ENCODE data around the gene NANOG.
"Not testable (repeated sequence)": the region's sequence is repeated elsewhere in the genome, so short reads cannot be mapped to it uniquely, and the experiment has no call there.

NANOG gene

DNA sequence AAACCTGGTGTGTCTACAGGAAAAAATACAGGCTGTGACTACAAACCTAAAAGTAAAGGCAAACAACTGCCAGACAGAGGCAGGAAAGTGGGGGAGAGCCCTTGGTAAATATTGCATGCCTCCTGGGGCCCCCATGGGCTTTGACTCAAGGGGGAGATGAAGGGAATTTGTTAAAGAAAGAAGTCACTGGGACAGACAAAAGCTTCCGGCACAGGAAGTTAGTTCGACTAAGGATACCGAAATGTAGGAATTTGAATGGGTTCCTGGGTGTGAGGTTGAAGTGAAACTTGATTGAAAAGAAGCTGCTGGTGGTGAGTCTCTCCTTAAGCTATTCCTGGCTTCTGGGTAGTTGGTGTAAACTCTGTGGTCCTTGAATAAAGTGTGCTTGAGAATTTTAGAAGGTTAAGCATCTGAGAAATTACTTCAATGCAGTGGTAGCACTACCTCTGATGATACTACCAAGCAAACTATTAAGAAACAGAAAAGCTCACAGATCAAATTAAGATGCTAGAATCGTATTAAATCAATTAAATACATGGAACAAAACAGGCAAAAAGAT is 9.6 kb downstream of the NANOG start:
- in situ Hi-C loops (cut with MboI; ENCODE audit: low sequenced_read_pairs) = not testable (repeated sequence)

DNA sequence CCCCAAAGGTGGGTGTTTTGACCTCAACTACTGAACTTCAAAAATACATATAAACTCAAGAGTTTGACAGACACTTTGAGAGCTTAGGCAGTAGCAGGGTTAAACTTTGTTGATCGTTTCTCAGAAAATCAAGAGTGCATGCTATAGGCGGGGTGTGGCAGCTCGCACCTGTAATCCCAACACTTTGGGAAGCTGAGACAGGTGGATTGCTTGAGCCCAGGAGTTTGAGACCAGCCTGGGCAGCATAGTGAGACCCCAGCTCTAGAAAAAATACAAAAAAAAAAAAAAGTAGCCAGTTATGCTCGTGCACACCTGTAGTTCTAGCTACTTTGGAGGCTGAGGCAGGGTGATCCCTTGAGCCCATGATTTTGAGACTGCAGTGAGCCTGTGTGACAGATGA is 12.3 kb downstream of the NANOG start:
- in situ Hi-C loops (cut with MboI; ENCODE audit: low sequenced_read_pairs) = no loop called here

DNA sequence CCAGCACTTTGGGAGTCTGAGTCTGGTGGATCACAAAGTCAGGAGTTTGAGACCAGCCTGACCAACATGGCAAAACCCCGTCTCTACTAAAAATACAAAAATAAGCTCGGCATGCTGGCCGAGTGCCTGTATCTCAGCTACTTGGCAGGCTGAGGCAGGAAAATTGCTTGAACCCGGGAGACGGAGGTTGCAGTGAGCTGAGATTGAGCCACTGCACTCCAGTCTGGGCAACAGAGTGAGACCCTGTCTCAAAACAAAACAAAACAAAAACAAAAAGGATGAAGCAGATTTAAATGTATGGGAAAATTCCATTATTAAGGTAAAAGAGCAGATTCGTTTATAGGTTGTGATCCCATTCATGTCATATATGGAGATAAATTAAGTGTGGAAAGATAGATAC is 17.1 kb downstream of the NANOG start:
- in situ Hi-C loops (cut with MboI; ENCODE audit: low sequenced_read_pairs) = not testable (repeated sequence)

DNA sequence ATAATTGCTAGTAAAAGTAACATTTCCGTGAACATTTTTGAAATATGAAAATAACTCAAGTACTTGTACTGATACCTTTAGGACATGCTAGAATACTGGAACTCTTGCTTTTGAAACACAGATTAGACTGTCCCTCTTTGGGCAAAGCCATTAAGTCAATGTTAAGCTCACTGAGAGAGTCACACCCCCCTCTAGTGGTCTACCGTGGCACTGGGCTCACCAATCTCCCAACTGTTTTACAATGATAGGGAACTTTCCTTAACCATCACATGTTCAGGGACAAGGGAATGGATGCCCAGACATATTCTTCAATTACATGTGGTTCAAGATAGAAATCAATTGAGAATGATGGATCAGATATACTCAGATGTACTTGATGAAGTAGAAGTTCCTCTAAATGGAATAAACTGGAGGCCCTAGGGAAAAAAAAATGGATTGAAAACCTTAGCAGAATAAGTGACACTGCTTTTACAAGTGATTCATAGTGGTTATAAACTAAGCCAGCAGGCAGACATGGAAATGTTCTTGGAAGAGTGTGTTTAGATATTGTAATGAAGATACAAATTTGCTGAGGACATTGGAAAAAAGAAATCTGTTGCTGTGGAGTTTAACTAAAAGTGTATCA is 17.8 kb downstream of the NANOG start:
- in situ Hi-C loops (cut with MboI; ENCODE audit: low sequenced_read_pairs) = no loop called here

DNA sequence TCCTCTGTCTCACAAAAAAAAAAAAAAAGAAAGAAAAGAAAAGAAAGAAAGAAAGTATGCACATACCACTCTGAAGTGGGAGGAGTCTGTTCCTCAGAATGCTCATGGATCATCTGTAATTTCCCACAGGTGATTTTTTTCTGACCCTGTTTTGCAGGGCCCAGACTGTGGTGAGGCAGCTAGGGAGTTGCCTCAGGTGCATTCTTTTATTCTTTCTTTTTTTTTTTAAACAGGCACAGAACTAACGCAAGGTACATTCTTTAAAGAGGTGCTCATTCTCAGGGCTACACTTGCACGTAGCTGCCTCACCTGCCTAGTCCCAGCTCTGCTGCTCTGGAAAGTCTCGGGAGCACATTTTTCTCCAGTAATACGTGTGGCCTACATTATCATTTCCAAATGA is 36.6 kb downstream of the NANOG start:
- in situ Hi-C loops (cut with MboI; ENCODE audit: low sequenced_read_pairs) = not testable (repeated sequence)

DNA sequence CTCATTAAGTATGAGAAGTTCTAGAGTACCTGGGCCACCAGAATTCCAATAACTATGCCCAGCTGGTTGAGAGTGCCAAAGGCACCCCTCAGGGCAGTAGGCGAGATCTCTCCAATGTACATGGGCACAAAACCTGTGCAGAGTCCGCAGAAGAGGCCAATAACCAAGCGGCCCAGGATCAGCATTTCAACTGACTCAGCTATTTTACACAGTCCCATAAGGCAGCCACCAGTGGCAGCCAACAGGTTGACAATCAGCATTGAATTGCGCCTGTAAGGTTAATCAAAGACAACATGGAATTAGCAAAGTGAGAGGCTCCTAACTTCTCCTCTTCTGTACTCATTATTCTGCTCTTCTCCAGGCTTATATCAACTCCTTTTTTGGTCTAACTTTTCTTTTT is 40.5 kb downstream of the NANOG start:
- in situ Hi-C loops (cut with MboI; ENCODE audit: low sequenced_read_pairs) = not testable (repeated sequence)

DNA sequence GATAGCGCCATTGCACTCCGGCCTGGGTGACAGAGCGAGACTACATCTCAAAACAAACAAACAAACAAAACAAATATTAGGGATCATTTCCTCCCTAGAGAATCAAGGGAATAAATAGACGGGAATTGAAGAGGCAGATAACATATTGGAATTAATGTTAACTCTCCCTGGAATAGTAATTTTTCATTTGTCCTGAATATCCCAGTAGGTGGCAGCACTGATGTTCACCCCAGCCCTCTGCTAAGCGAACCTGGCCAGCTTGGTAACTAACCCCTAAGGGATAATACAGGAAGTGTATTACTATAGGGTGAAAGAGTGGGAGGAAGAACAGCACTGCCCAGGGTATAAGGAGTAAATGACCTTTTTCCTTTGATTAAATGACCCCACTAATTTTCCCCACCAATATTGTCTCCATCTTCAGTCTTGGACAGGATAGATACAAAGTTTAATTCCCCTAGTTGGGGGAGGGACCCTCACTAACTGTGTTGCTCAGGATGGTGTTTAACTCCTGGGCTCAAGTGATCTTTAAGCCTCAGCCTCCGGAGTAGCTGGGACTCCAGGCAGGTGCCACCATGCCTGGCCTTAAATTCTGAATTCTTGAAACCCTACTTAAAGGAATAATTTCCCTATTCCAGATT is 43.0 kb downstream of the NANOG start:
- in situ Hi-C loops (cut with MboI; ENCODE audit: low sequenced_read_pairs) = no loop called here

DNA sequence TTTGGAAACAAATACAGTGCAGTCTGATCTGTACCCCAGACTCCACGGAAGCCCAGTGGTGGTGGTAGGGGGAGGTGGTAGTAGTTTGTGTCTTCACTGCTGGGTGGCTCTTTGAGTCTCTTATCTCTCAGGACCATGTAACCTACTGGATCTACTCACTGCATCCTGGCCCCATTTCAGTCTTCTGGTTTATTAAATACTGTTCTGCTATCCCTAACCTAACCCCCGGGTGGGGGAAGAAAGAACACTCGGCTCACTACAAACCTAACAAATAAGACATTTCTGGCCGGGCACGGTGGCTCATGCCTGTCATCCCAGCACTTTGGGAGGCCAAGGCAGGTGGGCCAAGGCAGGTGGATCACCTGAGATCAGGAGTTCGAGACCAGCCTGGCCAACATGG is 44.0 kb downstream of the NANOG start:
- in situ Hi-C loops (cut with MboI; ENCODE audit: low sequenced_read_pairs) = not testable (repeated sequence)

DNA sequence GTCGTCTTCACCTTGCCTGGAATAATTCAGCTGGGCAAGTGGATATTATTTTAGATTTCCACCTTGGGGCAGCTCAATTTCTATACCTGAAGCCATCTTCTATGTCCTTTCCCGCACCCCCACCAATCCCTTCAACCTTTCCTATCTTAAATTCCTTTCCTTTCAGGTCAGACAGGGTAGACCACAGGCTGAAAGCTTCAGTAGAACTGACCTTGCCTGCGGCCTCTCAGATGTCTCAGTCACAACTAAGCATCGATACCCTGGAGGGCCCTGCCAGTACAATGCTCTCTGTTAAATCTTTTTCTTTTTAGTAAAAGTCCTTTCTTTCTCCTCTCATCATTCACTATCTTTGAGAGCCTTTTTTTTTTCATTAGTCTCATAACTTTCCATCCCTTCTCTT is 44.6 kb downstream of the NANOG start:
- in situ Hi-C loops (cut with MboI; ENCODE audit: low sequenced_read_pairs) = no loop called here

DNA sequence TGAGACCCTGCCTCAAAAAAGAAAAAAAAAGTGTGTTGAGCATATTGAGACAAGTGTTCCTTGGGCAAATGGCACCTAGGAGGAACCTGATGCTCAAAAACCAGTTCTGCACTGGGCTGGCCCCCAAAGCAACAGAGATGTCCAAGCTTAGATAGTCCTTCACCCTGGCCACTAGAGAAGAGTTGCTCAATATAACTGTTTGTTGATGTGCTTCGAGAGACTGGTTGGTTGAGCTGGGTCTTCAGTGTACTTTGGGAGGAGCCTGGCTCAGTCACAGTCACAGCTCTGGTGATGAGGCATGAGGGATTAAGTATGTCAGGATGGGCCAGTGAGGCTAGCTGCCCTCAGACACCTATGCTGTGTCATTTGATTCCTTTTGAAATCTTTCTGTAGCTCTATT is 45.5 kb downstream of the NANOG start:
- in situ Hi-C loops (cut with MboI; ENCODE audit: low sequenced_read_pairs) = no loop called here

DNA sequence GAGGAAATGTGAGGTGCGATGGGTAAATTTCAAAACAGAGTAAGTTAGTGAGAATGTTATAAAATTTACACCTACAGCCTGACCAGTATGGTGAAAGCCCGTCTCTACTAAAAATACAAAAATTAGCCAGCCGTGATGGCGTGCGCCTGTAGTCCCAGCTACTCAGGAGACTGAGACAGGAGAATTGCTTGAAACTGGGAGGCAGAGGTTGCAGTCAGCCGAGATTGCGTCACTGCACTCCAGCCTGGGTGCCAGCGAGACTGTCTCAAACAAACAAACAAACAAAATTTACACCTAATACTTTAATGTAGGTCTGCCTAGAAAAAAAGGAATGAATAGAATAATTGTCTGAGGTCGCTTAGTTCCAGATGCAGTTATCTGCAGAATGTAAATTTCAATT is 45.9 kb downstream of the NANOG start:
- in situ Hi-C loops (cut with MboI; ENCODE audit: low sequenced_read_pairs) = no loop called here

DNA sequence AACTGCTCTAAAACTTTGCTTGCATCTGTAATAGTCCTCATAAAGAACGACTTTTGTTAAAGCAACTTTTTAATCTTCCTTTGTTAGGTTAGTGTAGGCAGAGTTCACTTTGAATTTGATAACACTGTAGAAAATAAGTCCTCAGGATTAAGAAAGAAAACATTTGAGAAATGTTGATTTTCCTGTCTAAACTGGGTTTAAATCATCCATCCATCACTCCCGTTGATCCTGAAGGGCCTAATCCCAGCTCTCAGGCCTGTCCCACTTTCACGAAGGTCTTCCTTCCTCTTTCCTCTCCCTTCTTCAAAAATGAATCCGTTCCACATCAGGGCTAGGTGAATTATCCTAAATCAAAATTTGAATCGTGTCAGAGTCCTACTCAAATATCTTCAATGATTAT is 46.6 kb downstream of the NANOG start:
- in situ Hi-C loops (cut with MboI; ENCODE audit: low sequenced_read_pairs) = no loop called here

DNA sequence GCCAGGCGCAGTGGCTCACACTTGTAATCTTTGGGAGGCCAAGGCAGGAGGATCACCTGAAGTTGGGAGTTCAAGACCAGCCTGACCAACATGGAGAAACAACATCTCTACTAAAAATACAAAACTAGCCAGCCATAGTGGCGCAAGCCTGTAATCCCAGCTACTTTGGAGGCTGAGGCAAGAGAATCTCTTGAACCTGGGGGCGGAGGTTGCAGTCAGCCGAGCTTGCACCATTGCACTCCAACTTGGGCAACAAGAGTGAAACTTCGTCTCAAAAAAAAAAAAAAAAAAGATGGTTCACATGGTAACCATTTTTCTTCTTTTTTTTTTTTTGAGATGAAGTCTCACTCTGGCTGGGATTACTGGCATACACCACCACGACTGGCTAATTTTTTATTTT is 48.2 kb downstream of the NANOG start:
- in situ Hi-C loops (cut with MboI; ENCODE audit: low sequenced_read_pairs) = no loop called here

DNA sequence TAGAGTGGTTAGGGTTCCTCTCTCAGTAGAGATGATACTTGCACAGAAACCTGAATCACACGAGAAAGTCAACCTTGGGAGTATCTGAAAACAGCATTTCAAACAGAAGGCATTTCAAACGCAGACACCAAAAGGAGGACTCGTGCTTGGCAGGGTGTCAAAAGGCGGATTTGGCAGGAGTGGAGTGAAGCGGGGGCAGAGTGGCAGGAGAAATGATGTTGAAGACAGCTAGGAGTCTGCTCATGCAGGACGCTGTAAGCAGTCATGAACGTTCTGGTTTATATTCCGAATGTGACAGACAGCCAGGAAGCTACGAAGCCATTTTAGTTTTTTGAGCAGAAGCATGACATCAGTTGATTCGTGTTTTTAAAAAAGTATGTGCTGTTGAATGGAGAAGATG is 50.0 kb downstream of the NANOG start:
- in situ Hi-C loops (cut with MboI; ENCODE audit: low sequenced_read_pairs) = not testable (repeated sequence)

DNA sequence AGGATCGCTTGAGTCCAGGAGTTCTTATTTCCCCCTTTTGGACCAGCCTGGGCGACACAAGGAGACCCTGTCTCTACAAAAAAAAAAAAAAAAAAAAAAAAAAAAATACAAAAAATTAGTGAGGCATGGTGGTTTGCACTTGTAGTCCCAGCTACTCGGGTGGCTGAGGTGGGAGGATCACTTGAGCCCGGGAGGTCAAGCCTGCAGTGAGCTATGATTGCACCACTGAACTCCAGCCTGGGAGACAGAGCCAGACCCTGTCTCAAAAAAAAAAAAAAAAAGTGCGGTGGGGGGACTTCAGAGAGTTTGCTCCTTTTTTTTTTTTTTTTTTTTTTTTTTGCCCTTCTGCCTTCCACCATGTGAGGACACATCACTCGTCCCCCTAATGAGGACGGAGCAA is 50.6 kb downstream of the NANOG start:
- in situ Hi-C loops (cut with MboI; ENCODE audit: low sequenced_read_pairs) = not testable (repeated sequence)

DNA sequence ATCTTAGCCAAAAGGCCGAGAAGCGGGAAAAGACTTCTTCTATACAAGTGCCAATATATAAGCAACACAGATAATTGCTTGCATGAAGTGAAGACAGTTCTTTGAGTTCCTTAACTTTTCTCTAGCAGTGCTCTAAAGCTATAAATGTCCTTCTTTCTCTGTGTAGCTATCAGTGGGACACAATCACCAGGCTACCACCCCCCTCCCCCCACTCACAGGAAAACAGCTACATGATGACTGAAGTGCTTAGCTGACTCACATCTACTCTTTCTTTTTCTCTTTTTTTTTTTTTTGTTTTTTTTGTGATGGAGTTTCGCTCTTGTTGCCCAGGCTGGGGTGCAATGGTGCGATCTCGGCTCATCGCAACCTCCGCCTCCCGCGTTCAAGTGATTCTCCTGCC is 53.2 kb downstream of the NANOG start:
- in situ Hi-C loops (cut with MboI; ENCODE audit: low sequenced_read_pairs) = not testable (repeated sequence)

DNA sequence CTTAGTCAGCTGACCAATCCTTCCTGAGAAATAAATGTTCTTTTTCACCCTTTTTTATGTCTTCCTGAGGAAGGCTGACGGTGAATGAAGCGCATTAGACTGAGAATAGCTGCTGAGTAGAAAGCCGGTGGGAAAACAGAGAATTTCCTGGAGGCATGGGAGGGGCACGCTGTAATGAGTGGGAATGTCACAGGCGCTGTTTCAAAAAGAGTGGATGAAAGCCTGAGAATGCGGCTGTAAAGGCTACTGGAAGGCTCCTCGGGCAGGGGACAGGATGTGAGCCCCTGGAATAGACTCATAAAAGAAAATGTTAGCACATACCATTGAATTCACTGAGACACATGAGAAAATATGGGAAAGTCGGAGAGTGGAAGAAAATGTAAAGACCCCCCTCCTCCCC is 53.9 kb downstream of the NANOG start:
- in situ Hi-C loops (cut with MboI; ENCODE audit: low sequenced_read_pairs) = not testable (repeated sequence)

DNA sequence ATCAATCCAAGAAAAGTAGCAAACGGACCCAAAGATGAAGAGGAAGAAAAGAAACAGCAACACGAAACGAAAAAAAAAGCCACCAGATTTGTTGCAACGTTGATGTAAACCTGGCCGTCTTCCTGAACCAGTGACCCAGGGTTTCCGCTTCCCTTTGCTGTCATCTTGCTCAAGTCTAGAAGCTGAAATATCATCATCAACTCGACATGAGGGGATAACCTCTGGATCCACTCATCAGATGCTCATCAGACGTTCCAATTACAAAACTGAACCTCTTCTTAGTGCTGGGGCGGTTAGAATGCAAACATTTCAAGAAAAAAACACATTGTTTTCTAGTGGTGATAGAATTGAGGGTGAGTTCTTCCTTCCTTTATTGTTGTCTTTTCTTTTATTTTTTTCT is 54.4 kb downstream of the NANOG start:
- in situ Hi-C loops (cut with MboI; ENCODE audit: low sequenced_read_pairs) = not testable (repeated sequence)

DNA sequence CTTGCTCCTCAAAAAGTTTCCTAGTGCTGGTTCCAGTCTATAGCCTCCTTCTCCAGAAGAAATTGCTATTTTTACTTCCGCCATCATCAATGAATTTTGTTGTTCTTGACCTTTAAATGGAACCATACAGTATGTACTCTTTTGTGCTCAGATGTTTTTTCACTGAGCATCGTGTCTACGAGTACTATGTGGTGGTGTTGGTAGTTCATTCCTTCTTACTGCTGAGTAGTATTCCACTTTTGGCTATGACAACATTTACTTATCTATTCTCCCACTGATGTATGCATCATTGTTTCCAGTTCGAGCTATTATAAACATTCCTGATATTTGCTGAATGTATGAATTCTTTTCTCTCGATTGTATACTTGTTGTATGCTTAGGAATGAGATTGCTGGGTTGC is 54.9 kb downstream of the NANOG start:
- in situ Hi-C loops (cut with MboI; ENCODE audit: low sequenced_read_pairs) = no loop called here

DNA sequence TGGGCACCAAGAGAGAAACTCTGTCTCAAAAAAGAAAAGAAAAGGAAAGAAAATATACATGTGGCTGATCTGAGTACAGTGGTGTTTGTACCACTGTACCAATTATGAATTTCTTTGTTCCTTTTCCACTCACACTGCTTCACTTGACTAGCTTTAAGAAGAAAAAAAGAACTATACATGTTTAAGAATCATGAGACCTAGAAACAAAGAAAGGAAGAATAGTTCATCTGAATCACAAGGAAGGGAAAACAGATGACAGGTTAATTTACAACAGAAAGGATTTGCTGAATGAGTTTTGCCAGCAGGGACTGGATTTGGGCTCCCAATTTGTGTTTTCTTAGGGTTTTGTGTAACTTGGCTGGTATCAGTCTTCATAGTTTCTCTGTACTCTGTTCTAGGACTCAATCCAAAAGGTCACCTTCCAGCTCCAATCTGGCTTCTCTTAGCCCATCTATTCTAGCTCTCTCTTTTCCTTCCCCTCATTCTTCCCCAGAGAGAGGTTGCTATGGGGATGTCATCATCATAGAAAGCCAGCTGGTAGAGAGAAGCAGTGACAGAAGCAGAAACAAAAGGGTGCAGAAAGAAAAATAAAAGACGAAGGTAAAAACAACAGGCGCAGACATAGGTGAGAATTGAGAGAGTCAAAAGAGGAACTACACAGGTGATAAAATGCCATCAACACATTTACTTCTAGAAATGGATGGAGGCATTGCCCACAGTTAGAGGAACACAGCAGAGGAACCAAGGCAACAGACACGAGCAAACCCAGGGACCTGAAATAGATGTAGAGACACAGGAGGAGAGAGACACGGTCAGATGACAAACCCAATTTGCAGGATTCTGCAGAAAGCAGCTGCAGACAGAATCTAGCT is 58.3 kb downstream of the NANOG start:
- in situ Hi-C loops (cut with MboI; ENCODE audit: low sequenced_read_pairs) = not testable (repeated sequence)

DNA sequence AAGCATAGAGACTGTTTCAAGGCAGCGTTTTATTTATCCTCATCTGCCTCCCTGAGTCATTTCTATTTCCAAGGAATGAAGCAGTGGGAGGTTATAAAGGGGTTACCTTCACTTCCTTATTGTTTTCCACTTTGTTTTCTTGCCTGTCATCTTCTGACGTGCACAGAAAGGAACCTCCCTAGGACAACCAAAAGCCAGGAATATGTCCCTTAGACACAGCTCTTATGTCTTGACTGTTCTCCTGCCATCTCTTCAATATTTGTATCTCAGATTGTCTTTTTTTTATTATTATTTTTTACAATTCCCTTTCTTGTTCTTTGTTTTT is 58.9 kb downstream of the NANOG start:
- in situ Hi-C loops (cut with MboI; ENCODE audit: low sequenced_read_pairs) = not testable (repeated sequence)
